ENCODE data around the gene SCMH1. TPM values are rescaled to one million over a fixed set of nuclear protein-coding genes. Genes with fewer than 3 reads are reported as not detected.

The SCMH1 gene
- total and polyA plus RNA-seq, 2 experiments from 2014 or later: 15.0 to 19.4 TPM

DNA sequence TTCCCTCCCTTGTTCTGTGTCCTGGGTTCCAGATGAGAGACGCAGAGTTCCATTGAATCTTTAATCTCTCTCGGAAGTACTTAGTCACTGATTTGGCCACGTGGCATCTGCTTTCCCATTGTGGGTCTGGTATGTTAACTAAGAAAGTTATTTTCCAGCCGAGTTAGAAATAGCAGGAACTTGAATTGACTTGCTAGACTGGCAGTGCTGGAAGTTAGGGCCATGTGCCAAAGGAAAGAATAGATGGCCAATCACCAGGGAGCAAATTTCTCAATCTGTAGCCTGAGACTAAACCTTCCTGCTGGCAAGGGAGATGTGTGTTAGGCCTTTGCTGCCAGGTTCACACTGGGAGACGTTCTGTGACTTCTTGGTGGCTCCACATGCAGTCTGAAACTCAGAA, 196.4 kb downstream of the SCMH1 start (continued):
- TF ChIP-seq, protein P1, sequence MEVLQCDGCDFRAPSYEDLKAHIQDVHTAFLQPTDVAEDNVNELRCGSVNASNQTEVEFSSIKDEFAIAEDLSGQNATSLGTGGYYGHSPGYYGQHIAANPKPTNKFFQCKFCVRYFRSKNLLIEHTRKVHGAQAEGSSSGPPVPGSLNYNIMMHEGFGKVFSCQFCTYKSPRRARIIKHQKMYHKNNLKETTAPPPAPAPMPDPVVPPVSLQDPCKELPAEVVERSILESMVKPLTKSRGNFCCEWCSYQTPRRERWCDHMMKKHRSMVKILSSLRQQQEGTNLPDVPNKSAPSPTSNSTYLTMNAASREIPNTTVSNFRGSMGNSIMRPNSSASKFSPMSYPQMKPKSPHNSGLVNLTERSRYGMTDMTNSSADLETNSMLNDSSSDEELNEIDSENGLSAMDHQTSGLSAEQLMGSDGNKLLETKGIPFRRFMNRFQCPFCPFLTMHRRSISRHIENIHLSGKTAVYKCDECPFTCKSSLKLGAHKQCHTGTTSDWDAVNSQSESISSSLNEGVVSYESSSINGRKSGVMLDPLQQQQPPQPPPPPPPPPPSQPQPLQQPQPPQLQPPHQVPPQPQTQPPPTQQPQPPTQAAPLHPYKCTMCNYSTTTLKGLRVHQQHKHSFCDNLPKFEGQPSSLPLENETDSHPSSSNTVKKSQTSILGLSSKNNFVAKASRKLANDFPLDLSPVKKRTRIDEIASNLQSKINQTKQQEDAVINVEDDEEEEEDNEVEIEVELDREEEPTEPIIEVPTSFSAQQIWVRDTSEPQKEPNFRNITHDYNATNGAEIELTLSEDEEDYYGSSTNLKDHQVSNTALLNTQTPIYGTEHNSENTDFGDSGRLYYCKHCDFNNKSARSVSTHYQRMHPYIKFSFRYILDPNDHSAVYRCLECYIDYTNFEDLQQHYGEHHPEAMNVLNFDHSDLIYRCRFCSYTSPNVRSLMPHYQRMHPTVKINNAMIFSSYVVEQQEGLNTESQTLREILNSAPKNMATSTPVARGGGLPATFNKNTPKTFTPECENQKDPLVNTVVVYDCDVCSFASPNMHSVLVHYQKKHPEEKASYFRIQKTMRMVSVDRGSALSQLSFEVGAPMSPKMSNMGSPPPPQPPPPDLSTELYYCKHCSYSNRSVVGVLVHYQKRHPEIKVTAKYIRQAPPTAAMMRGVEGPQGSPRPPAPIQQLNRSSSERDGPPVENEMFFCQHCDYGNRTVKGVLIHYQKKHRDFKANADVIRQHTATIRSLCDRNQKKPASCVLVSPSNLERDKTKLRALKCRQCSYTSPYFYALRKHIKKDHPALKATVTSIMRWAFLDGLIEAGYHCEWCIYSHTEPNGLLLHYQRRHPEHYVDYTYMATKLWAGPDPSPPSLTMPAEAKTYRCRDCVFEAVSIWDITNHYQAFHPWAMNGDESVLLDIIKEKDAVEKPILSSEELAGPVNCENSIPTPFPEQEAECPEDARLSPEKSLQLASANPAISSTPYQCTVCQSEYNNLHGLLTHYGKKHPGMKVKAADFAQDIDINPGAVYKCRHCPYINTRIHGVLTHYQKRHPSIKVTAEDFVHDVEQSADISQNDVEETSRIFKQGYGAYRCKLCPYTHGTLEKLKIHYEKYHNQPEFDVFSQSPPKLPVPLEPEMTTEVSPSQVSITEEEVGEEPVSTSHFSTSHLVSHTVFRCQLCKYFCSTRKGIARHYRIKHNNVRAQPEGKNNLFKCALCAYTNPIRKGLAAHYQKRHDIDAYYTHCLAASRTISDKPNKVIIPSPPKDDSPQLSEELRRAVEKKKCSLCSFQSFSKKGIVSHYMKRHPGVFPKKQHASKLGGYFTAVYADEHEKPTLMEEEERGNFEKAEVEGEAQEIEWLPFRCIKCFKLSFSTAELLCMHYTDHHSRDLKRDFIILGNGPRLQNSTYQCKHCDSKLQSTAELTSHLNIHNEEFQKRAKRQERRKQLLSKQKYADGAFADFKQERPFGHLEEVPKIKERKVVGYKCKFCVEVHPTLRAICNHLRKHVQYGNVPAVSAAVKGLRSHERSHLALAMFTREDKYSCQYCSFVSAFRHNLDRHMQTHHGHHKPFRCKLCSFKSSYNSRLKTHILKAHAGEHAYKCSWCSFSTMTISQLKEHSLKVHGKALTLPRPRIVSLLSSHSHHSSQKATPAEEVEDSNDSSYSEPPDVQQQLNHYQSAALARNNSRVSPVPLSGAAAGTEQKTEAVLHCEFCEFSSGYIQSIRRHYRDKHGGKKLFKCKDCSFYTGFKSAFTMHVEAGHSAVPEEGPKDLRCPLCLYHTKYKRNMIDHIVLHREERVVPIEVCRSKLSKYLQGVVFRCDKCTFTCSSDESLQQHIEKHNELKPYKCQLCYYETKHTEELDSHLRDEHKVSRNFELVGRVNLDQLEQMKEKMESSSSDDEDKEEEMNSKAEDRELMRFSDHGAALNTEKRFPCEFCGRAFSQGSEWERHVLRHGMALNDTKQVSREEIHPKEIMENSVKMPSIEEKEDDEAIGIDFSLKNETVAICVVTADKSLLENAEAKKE (CRISPR knock-in tag; IDR thresholded peaks at IDR 0.05): no peak
- TF ChIP-seq, protein P2, sequence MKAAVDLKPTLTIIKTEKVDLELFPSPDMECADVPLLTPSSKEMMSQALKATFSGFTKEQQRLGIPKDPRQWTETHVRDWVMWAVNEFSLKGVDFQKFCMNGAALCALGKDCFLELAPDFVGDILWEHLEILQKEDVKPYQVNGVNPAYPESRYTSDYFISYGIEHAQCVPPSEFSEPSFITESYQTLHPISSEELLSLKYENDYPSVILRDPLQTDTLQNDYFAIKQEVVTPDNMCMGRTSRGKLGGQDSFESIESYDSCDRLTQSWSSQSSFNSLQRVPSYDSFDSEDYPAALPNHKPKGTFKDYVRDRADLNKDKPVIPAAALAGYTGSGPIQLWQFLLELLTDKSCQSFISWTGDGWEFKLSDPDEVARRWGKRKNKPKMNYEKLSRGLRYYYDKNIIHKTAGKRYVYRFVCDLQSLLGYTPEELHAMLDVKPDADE (IDR thresholded peaks at IDR 0.05): no peak

DNA sequence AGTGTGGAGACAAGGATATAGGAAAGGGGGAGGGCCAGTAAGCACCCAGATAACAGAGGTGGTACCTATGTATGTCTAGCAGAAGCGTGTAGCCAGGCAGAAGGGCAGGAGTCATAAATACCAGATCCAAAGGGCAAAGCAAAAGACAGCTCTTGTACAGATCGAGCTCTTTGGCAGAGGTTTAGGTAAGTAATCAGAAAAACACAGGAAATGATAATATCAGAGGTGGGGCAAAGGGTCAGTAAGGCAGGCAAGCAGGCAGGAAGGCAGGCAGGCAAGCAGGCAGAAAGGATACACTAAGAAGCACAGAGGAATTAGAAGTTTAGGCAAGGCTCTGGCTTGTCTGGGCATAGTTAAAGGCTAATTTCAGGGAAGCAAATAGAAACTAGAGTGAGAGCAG, 197.9 kb downstream of the SCMH1 start:
- no peak overlapping the region for H3K4me3 Mint-ChIP-seq
- Histone ChIP-seq H3K4me2 (no peak overlapping the region), H3K27ac (ENCODE audit: low read depth) (no peak overlapping the region; the same call in 1 of the 2 replicates), H4K20me1 (replicated peaks; ENCODE audit: insufficient read depth) (no peaks in the 10 kb centered on the region), H3K9me2 (ENCODE audit: insufficient read depth) (no peaks in the 10 kb centered on the region), H3F3A (replicated peaks; ENCODE audit: low read depth) (no peaks in the 10 kb centered on the region), H3K27me3 (ENCODE audit: insufficient read depth) (no peaks in the 10 kb centered on the region), H3K79me2 (replicated peaks; ENCODE audit: insufficient read depth) (no peaks in the 10 kb centered on the region), H2AFZ (no peak overlapping the region), H3K36me3 (ENCODE audit: insufficient read depth) (peaks cover 4% of the 10 kb centered on the region; the same call in 1 of the 2 replicates), H3K4me3 (no peak overlapping the region), H3K4me1 (ENCODE audit: insufficient read depth) (0 out of 2 replicates have a peak, but pooled peaks cover 4% of the 10 kb centered on the region)
- no peak for DNase-seq (ENCODE audit: low spot score)
- no peaks in the 10 kb centered on the region; the same call in 2 of the 3 replicates for H3K9me3 Mint-ChIP-seq
- H3K27ac Mint-ChIP-seq: no peak overlapping the region
- no peaks in the 10 kb centered on the region for H3K27me3 Mint-ChIP-seq (ENCODE audit: insufficient read depth, low read depth, poor library complexity)
- H3K4me1 Mint-ChIP-seq: peaks cover 2% of the 10 kb centered on the region; the same call in 1 of the 3 replicates
- ATAC-seq: no peak
- peaks cover 2% of the 10 kb centered on the region; the same call in 2 of the 3 replicates for H3K36me3 Mint-ChIP-seq (ENCODE audit: low read depth)
- TF ChIP-seq, protein P3, sequence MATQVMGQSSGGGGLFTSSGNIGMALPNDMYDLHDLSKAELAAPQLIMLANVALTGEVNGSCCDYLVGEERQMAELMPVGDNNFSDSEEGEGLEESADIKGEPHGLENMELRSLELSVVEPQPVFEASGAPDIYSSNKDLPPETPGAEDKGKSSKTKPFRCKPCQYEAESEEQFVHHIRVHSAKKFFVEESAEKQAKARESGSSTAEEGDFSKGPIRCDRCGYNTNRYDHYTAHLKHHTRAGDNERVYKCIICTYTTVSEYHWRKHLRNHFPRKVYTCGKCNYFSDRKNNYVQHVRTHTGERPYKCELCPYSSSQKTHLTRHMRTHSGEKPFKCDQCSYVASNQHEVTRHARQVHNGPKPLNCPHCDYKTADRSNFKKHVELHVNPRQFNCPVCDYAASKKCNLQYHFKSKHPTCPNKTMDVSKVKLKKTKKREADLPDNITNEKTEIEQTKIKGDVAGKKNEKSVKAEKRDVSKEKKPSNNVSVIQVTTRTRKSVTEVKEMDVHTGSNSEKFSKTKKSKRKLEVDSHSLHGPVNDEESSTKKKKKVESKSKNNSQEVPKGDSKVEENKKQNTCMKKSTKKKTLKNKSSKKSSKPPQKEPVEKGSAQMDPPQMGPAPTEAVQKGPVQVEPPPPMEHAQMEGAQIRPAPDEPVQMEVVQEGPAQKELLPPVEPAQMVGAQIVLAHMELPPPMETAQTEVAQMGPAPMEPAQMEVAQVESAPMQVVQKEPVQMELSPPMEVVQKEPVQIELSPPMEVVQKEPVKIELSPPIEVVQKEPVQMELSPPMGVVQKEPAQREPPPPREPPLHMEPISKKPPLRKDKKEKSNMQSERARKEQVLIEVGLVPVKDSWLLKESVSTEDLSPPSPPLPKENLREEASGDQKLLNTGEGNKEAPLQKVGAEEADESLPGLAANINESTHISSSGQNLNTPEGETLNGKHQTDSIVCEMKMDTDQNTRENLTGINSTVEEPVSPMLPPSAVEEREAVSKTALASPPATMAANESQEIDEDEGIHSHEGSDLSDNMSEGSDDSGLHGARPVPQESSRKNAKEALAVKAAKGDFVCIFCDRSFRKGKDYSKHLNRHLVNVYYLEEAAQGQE (IDR thresholded peaks at IDR 0.05; ENCODE audit: unreplicated experiment): no peak
- TF ChIP-seq, protein P2 (IDR thresholded peaks at IDR 0.05): no peak
- TF ChIP-seq ZNF331 (CRISPR knock-in tag; IDR thresholded peaks at IDR 0.05; ENCODE audit: low read depth) (no peak), JUNB (IDR thresholded peaks at IDR 0.05; ENCODE audit: unreplicated experiment) (no peak), ZNF114 (CRISPR knock-in tag; IDR thresholded peaks at IDR 0.05) (no peak), STAT1 (IDR thresholded peaks at IDR 0.05; ENCODE audit: unreplicated experiment) (no peak), EZH2 (IDR thresholded peaks at IDR 0.05; ENCODE audit: low read depth, unreplicated experiment) (no peak), EZH2phosphoT487 (IDR thresholded peaks at IDR 0.05; ENCODE audit: unreplicated experiment) (no peak), CREB1 (CRISPR knock-in tag; IDR thresholded peaks at IDR 0.05; ENCODE audit: low read depth) (no peak)
- TF ChIP-seq, protein P4, sequence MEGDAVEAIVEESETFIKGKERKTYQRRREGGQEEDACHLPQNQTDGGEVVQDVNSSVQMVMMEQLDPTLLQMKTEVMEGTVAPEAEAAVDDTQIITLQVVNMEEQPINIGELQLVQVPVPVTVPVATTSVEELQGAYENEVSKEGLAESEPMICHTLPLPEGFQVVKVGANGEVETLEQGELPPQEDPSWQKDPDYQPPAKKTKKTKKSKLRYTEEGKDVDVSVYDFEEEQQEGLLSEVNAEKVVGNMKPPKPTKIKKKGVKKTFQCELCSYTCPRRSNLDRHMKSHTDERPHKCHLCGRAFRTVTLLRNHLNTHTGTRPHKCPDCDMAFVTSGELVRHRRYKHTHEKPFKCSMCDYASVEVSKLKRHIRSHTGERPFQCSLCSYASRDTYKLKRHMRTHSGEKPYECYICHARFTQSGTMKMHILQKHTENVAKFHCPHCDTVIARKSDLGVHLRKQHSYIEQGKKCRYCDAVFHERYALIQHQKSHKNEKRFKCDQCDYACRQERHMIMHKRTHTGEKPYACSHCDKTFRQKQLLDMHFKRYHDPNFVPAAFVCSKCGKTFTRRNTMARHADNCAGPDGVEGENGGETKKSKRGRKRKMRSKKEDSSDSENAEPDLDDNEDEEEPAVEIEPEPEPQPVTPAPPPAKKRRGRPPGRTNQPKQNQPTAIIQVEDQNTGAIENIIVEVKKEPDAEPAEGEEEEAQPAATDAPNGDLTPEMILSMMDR (conservative IDR thresholded peaks at IDR 0.05; ENCODE audit: low read depth in 2 of 2): no peak
